Measurements from ENCODE around the gene RABEP2. TPM values are rescaled to one million over a fixed set of nuclear protein-coding genes. Genes with fewer than 3 reads are reported as not detected.

RABEP2 gene
- polyA plus RNA-seq, 1 donor (not counting 4 experiments of a cell fraction or from before 2014, with no cell fraction given): 8.7 TPM

GRCh38 chr16:28901862-28902261 is 23.2 kb downstream of the RABEP2 start:
- H2AFZ ChIP-seq (ENCODE audit: control insufficient read depth, low read length): no peak overlapping the region
- dilution Hi-C loops (cut with MboI; ENCODE audit: extremely low pct_ligation_motif_present, low sequenced_read_pairs): no loop called here
- no peaks in the 10 kb centered on the region for H3K9me3 ChIP-seq (ENCODE audit: control insufficient read depth, low read depth, low read length)
- H3K36me3 ChIP-seq (ENCODE audit: control insufficient read depth in 2 of 2, extremely low read depth in 1 of 2, insufficient read depth in 2 of 2, low read length in 2 of 2): peaks cover 0 to 8% of the 10 kb centered on the region in 2 experiments
- no peaks in the 10 kb centered on the region for H3K9me1 ChIP-seq (ENCODE audit: control insufficient read depth, extremely low read depth, insufficient read depth, low read length)
- TF ChIP-seq CTCF (optimal IDR thresholded peaks at IDR 0.05 in 1 of 3, IDR thresholded peaks at IDR 0.05 in 1 of 3, conservative IDR thresholded peaks at IDR 0.05 in 1 of 3; ENCODE audit: extremely low read depth in 1 of 3, insufficient read depth in 2 of 3, low read length in 3 of 3): no peak
- no peak for TF ChIP-seq EZH2 (IDR thresholded peaks at IDR 0.05; ENCODE audit: low read length)
- no peaks in the 10 kb centered on the region for H3K79me2 ChIP-seq (ENCODE audit: control insufficient read depth, insufficient read depth, low read length)
- FAIRE-seq (no peak), DNase-seq (ENCODE audit: low read depth, low spot score) (no peak)
- no peaks in the 10 kb centered on the region for H3K27me3 ChIP-seq (ENCODE audit: control insufficient read depth, extremely low read depth, insufficient read depth, low read length)
- H3K9ac ChIP-seq (ENCODE audit: control insufficient read depth, extremely low read depth, insufficient read depth, low read length): no peak overlapping the region
- no peak overlapping the region for H3K4me3 ChIP-seq (ENCODE audit: control insufficient read depth in 2 of 3, extremely low read depth in 1 of 3, insufficient read depth in 2 of 3, low read depth in 1 of 3, low read length in 3 of 3)
- no peaks in the 10 kb centered on the region for H4K20me1 ChIP-seq (ENCODE audit: control insufficient read depth, extremely low read depth, insufficient read depth, low read length)
- H3K27ac ChIP-seq (ENCODE audit: control insufficient read depth, insufficient read depth, low read length): no peak overlapping the region
- H3K4me1 ChIP-seq (ENCODE audit: control insufficient read depth, extremely low read depth, insufficient read depth, low read length): peaks cover 5% of the 10 kb centered on the region
- no peak overlapping the region for H3K4me2 ChIP-seq (ENCODE audit: control insufficient read depth, extremely low read depth, insufficient read depth, low read depth, low read length)

DNA sequence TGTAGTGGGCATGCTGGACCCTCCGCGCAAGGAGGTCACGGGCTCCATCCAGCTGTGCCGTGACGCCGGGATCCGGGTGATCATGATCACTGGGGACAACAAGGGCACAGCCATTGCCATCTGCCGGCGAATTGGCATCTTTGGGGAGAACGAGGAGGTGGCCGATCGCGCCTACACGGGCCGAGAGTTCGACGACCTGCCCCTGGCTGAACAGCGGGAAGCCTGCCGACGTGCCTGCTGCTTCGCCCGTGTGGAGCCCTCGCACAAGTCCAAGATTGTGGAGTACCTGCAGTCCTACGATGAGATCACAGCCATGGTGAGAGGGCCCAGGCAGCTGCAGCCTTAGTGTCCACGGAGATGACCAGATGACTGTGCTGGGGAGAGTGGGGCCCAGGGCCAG is 24.4 kb downstream of the RABEP2 start:
- Histone ChIP-seq H3K4me1 (ENCODE audit: control insufficient read depth, extremely low read depth, insufficient read depth, low read length) (peaks cover 5% of the 10 kb centered on the region), H3K27ac (ENCODE audit: control insufficient read depth, insufficient read depth, low read length) (no peak overlapping the region), H3K9me3 (ENCODE audit: control insufficient read depth, low read depth, low read length) (no peaks in the 10 kb centered on the region), H3K4me2 (ENCODE audit: control insufficient read depth, extremely low read depth, insufficient read depth, low read depth, low read length) (no peak overlapping the region), H3K4me3 (ENCODE audit: control insufficient read depth in 2 of 3, extremely low read depth in 1 of 3, insufficient read depth in 2 of 3, low read depth in 1 of 3, low read length in 3 of 3) (no peak overlapping the region), H3K9me1 (ENCODE audit: control insufficient read depth, extremely low read depth, insufficient read depth, low read length) (no peaks in the 10 kb centered on the region), H3K79me2 (ENCODE audit: control insufficient read depth, insufficient read depth, low read length) (no peaks in the 10 kb centered on the region), H3K36me3 (ENCODE audit: control insufficient read depth in 2 of 2, extremely low read depth in 1 of 2, insufficient read depth in 2 of 2, low read length in 2 of 2) (peaks cover 0 to 6% of the 10 kb centered on the region in 2 experiments), H4K20me1 (ENCODE audit: control insufficient read depth, extremely low read depth, insufficient read depth, low read length) (no peaks in the 10 kb centered on the region), H2AFZ (ENCODE audit: control insufficient read depth, low read length) (no peak overlapping the region), H3K9ac (ENCODE audit: control insufficient read depth, extremely low read depth, insufficient read depth, low read length) (no peak overlapping the region), H3K27me3 (ENCODE audit: control insufficient read depth, extremely low read depth, insufficient read depth, low read length) (no peaks in the 10 kb centered on the region)
- FAIRE-seq (no peak), DNase-seq (ENCODE audit: low read depth, low spot score) (no peak)
- TF ChIP-seq EZH2 (IDR thresholded peaks at IDR 0.05; ENCODE audit: low read length) (no peak), CTCF (optimal IDR thresholded peaks at IDR 0.05 in 1 of 3, IDR thresholded peaks at IDR 0.05 in 1 of 3, conservative IDR thresholded peaks at IDR 0.05 in 1 of 3; ENCODE audit: extremely low read depth in 1 of 3, insufficient read depth in 2 of 3, low read length in 3 of 3) (no peak)
- dilution Hi-C loops (cut with MboI; ENCODE audit: extremely low pct_ligation_motif_present, low sequenced_read_pairs): no loop called here
